ENCODE results near the gene CHRND. TPM values are rescaled to one million over a fixed set of nuclear protein-coding genes. Genes with fewer than 3 reads are reported as not detected.
A peak's percentile ranks its signal among the peaks of the same experiment; 100 is the strongest.

Gene CHRND
- total and polyA plus RNA-seq, 2 donors from 2014 or later = not detected

- TF ChIP-seq CTCF (IDR thresholded peaks at IDR 0.05; ENCODE audit: borderline replicate concordance, extremely low read depth, insufficient read depth) = no peak
- Histone ChIP-seq H3K27ac (ENCODE audit: low read depth in 2 of 2, low read length in 2 of 2) (no peak overlapping the region), H3K27me3 (ENCODE audit: control insufficient read depth, insufficient read depth, low read length) (peaks cover 5% of the 10 kb centered on the region), H3K4me1 (ENCODE audit: control insufficient read depth in 2 of 3, insufficient read depth in 2 of 3, low read depth in 1 of 3, low read length in 3 of 3) (peaks cover 0 to 3% (median 0%) of the 10 kb centered on the region in 3 donors), H3K9me3 (ENCODE audit: control insufficient read depth in 2 of 3, insufficient read depth in 1 of 3, low read length in 3 of 3) (no peaks in the 10 kb centered on the region), H3K36me3 (ENCODE audit: control insufficient read depth in 2 of 3, insufficient read depth in 3 of 3, low read length in 3 of 3) (no peaks in the 10 kb centered on the region), H3K9ac (ENCODE audit: low read length in 3 of 3) (no peak overlapping the region), H3K4me3 (ENCODE audit: low read length in 3 of 3) (no peak overlapping the region)
- DNase-seq (no peak), FAIRE-seq (no peak)
- intact Hi-C loops (cut with DNase I) = no loop called here
Observed at GRCh38 chr2:232524771-232525170, 1.2 kb upstream of the CHRND start.

GRCh38 chr2:232525199-232525598, 761 bp upstream of the CHRND start:
- H3K36me3 ChIP-seq (ENCODE audit: control insufficient read depth in 2 of 3, insufficient read depth in 3 of 3, low read length in 3 of 3) = no peaks in the 10 kb centered on the region
- no peak overlapping the region for H3K4me3 ChIP-seq (ENCODE audit: low read length in 3 of 3)
- DNase-seq (no peak), FAIRE-seq (no peak)
- TF ChIP-seq CTCF (IDR thresholded peaks at IDR 0.05; ENCODE audit: borderline replicate concordance, extremely low read depth, insufficient read depth) = no peak
- H3K4me1 ChIP-seq (ENCODE audit: control insufficient read depth in 2 of 3, insufficient read depth in 2 of 3, low read depth in 1 of 3, low read length in 3 of 3) = peaks cover 0 to 3% (median 0%) of the 10 kb centered on the region in 3 donors
- intact Hi-C loops (cut with DNase I) = no loop called here
- no peak overlapping the region for H3K27ac ChIP-seq (ENCODE audit: low read depth in 2 of 2, low read length in 2 of 2)
- H3K27me3 ChIP-seq (ENCODE audit: control insufficient read depth, insufficient read depth, low read length) = peaks cover 5% of the 10 kb centered on the region
- H3K9ac ChIP-seq (ENCODE audit: low read length in 3 of 3) = no peak overlapping the region
- no peaks in the 10 kb centered on the region for H3K9me3 ChIP-seq (ENCODE audit: control insufficient read depth in 2 of 3, insufficient read depth in 1 of 3, low read length in 3 of 3)

- TF ChIP-seq CTCF (IDR thresholded peaks at IDR 0.05; ENCODE audit: borderline replicate concordance, extremely low read depth, insufficient read depth) = no peak
- Histone ChIP-seq H3K27ac (ENCODE audit: low read depth in 2 of 2, low read length in 2 of 2) (no peak overlapping the region), H3K9ac (ENCODE audit: low read length in 3 of 3) (no peak overlapping the region), H3K4me3 (ENCODE audit: low read length in 3 of 3) (no peak overlapping the region), H3K4me1 (ENCODE audit: control insufficient read depth in 2 of 3, insufficient read depth in 2 of 3, low read depth in 1 of 3, low read length in 3 of 3) (peaks cover 0 to 3% (median 0%) of the 10 kb centered on the region in 3 donors), H3K9me3 (ENCODE audit: control insufficient read depth in 2 of 3, insufficient read depth in 1 of 3, low read length in 3 of 3) (no peaks in the 10 kb centered on the region), H3K36me3 (ENCODE audit: control insufficient read depth in 2 of 3, insufficient read depth in 3 of 3, low read length in 3 of 3) (no peaks in the 10 kb centered on the region), H3K27me3 (ENCODE audit: control insufficient read depth, insufficient read depth, low read length) (peaks cover 5% of the 10 kb centered on the region)
- peak in 1 of 5 donors; percentile 69 for DNase-seq
- intact Hi-C loops (cut with DNase I) = no loop called here
- FAIRE-seq = no peak
Observed at GRCh38 chr2:232526372-232526941, 497 bp downstream of the CHRND start.
